Embryonic facial prominence (tissue), 1 donor: ENCODE results near the gene WIZ.

Source experiments
- DNase-seq: peaks from one replicate; pipeline ENCODE4 v3.0.0-alpha.2; 2016; ENCODE audit errors: extremely low spot score

The WIZ gene

GRCh38 chr19:15430526-15431120, 19.1 kb downstream of the WIZ start:
- peak; percentile 2 for DNase-seq

DNA sequence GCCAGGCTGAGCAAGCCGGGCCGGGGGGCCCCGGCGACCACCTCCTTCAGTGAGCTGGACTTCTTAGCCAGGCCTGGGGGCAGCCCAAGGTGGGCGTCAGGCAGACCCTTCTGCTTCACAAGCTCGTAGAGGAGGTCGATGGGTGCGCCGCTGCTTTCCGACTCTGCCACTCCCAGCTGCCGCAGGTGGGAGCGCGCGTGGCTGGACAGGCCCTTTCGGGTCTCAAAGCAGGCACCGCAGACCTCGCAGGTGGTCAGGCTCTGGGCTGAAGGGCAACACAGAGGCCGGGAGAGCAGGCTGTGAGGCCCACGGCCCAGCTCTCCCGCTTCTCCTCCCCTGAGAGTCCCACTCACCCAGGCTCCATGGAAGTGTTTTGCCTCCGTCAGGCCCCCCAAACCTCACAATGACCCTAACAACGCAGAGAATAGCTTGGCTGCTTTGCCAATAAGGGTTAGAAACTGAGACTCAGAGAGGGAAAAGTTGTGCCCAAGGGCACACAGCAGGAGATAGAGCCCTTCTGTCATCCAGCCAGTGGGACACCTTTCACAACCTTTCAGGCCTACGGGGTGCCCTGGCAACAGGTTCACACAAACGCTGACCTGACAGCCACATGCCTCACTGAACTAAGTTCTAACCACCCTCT, 19.8 kb downstream of the WIZ start:
- DNase-seq: no peak

- no peak for DNase-seq
Measured at GRCh38 chr19:15428956-15429824, 20.6 kb downstream of the WIZ start.

DNA sequence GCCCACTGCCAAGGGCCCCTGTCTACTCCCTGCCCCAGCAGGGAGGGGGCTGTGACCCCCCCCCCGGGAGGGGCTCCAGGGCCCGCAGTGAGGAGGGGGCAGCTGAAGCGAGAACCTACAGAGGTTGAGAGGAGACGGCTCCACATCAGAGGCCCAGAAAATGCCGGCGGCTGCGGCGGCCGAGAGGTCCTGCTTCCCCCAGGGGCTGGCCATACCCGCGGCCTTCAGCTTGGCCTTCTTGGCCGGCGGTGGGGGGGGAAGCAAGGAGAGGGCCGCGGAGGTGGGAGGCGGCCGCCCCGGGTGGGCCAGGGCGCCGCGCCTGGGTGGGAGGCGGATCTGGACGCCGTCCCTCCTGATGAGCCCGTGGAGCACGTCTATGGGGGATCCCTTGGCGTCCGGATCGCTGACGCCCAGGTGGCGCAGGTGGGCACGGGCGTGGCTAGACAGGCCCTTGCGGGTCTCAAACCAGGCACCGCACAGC, 21.7 kb downstream of the WIZ start:
- no peak for DNase-seq

- DNase-seq: no peak
Measured at GRCh38 chr19:15427350-15427700, 22.4 kb downstream of the WIZ start.

- DNase-seq: no peak
Measured at GRCh38 chr19:15426485-15427349, 23.0 kb downstream of the WIZ start.

DNA sequence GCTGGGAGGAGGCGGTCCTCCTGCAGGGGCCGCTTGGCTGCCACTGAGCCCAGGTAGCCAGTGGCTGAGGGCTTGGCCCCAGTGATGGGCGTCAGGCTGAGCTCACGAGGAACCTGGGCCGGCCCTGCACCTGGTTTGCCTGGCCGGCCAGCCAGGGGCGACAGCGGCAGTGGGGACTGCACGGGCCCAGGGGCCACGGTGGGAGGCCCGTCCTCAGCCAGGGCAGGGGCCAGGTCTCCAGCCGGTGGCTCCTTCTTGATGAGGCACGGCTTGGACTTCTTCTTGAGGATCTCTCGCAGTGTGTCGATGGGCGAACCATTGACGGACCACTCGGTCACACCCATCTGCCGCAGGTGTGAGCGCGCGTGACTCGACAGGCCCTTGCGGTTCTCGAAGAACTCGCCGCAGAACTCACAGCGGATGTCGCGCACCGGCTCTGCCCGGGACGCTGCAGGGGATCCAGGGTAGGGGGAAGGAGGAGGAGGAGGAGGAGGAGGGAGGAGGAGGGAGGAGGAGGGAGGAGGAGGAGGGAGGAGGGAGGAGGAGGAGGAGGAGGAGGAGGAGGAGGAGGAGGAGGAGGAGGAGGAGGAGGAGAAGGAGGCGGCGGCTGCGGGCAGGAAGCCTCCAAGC, 24.3 kb downstream of the WIZ start:
- DNase-seq: no peak

- no peak for DNase-seq
Measured at GRCh38 chr19:15424692-15425272, 25.0 kb downstream of the WIZ start.

GRCh38 chr19:15424121-15424520, 25.6 kb downstream of the WIZ start:
- no peak for DNase-seq

- no peak for DNase-seq
Measured at GRCh38 chr19:15423130-15423529, 26.6 kb downstream of the WIZ start.

GRCh38 chr19:15422296-15423075, 27.3 kb downstream of the WIZ start:
- no peak for DNase-seq

- no peak for DNase-seq
Measured at GRCh38 chr19:15421721-15422260, 28.0 kb downstream of the WIZ start.

GRCh38 chr19:15421136-15421695, 28.5 kb downstream of the WIZ start:
- no peak for DNase-seq

DNA sequence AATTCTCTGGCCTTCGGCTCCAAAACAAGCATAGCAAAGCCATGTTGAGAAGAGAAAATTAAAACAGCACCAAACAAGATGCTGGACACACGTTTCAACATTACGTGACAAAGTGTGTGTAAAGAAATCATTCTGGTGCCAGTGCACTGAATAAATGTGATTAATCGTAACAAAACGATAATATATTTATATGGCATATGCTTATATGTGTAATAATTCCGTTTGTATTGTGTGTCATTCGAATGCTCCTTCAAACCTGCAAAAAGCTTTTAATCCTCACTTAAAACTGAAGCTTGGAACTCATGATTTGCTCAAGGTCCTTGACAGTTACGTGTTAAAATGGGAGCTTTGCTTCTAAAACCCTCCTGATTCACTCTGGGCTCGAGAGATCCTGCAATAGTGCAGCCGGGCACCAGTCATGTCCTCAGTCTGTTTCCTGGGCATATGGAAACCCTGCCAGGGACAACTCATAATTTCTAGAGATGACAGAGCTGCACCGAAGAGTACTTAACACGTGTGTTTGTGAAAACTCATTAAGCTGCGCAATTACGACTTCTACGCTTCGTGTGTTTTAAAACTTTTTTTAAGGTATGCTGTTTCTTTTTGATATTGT, 30.2 kb downstream of the WIZ start:
- no peak for DNase-seq

DNA sequence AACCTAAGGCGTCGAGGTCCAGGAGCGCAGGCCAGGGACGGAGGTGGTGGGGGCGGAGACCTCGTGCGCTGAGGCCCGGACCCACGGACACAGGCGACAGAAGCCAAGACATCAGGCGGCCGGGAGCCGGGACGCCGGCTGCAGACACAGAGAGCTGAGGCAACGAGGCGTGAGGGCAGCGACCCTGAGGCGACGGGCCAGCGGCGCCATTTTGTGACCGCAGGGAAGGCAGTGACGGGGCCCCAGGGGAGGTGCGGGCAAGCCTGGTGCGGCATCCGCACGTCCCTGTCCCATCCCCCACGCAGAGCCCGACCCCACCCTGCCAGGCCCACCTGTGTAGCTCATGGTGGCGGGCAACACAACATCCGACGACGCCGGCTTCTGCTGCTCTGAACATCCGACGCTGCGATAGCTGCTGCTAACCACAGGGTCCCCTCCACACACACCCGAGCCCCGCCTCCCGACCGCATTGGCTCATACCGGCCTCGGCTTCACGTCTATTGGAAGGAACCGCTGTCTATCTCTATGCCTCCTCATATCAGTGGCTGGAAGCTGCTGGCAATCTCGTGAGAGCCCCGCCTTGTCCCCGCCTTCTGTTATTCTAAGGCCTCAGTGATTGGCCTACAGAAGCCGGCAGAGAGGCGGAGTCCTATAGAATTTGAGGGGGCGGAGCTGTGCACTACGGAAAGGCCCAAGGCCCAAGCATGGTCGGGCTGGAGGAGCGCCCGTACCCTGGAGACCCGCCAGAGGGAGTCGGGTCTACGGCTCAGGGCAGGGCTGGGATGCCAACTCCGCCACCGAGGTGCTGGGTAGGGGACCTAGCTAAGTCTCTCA, 31.0 kb downstream of the WIZ start, which contains the start of gene AKAP8L:
TSS of gene AKAP8L (minus strand) at position 410 of the 834 bp plus-strand sequence. CDS start at position 345, 65 bp downstream.
- DNase-seq: peak; percentile 99

GRCh38 chr19:15418231-15418578, 31.6 kb downstream of the WIZ start:
- no peak for DNase-seq

GRCh38 chr19:15417699-15418098, 32.1 kb downstream of the WIZ start:
- no peak for DNase-seq

- no peak for DNase-seq
Measured at GRCh38 chr19:15412832-15413231, 36.9 kb downstream of the WIZ start.
